Measurements from ENCODE around the gene MMP24.

DNA sequence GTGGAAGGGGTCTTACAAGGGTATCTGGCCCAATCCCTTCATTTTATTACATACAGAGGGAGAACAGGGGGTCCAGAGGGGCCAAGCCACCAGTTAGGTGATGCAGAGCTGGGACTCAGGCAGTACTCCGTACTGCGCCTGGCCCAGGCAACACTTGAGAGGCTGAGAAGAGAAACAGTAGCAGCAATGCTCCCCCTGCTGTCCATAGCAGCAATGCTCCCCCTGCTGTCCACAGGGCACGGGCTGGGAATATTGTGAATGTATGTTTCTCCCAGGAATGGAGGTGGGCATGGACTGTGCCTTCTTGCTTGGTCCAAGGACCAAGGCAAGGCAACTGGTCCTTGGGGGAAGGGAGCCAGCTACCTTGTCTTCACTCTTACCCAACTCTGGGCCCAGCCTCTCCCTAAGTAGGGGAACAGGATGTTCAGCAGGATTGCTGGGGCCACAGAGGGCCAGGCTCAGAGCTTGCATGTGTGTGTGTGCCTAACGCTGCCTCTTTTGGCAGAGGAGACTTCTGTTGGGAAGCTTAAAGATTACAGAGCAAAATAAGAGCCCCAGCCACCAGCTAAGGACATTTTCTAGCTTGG lies 80.5 kb downstream of the MMP24 start:
- TF ChIP-seq NFIC (IDR thresholded peaks at IDR 0.05; ENCODE audit: borderline replicate concordance): no peak
- TF ChIP-seq EZH2phosphoT487 (IDR thresholded peaks at IDR 0.05; ENCODE audit: borderline replicate concordance, low read depth): no peak
- TF ChIP-seq GATA2 (CRISPR knock-in tag; IDR thresholded peaks at IDR 0.05): no peak
- TF ChIP-seq, protein P1, sequence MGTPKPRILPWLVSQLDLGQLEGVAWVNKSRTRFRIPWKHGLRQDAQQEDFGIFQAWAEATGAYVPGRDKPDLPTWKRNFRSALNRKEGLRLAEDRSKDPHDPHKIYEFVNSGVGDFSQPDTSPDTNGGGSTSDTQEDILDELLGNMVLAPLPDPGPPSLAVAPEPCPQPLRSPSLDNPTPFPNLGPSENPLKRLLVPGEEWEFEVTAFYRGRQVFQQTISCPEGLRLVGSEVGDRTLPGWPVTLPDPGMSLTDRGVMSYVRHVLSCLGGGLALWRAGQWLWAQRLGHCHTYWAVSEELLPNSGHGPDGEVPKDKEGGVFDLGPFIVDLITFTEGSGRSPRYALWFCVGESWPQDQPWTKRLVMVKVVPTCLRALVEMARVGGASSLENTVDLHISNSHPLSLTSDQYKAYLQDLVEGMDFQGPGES (IDR thresholded peaks at IDR 0.05; ENCODE audit: low read depth, low read length): no peak
- TF ChIP-seq TAF1 (IDR thresholded peaks at IDR 0.05; ENCODE audit: borderline replicate concordance, low read depth, low read length): no peak
- TF ChIP-seq GABPA (IDR thresholded peaks at IDR 0.05; ENCODE audit: low read depth): no peak
- TF ChIP-seq, protein P2, sequence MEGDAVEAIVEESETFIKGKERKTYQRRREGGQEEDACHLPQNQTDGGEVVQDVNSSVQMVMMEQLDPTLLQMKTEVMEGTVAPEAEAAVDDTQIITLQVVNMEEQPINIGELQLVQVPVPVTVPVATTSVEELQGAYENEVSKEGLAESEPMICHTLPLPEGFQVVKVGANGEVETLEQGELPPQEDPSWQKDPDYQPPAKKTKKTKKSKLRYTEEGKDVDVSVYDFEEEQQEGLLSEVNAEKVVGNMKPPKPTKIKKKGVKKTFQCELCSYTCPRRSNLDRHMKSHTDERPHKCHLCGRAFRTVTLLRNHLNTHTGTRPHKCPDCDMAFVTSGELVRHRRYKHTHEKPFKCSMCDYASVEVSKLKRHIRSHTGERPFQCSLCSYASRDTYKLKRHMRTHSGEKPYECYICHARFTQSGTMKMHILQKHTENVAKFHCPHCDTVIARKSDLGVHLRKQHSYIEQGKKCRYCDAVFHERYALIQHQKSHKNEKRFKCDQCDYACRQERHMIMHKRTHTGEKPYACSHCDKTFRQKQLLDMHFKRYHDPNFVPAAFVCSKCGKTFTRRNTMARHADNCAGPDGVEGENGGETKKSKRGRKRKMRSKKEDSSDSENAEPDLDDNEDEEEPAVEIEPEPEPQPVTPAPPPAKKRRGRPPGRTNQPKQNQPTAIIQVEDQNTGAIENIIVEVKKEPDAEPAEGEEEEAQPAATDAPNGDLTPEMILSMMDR (IDR thresholded peaks at IDR 0.05): peak; percentile 73
- no peak for TF ChIP-seq MXI1 (IDR thresholded peaks at IDR 0.05; ENCODE audit: low read depth, low read length)
- TF ChIP-seq, protein P3, sequence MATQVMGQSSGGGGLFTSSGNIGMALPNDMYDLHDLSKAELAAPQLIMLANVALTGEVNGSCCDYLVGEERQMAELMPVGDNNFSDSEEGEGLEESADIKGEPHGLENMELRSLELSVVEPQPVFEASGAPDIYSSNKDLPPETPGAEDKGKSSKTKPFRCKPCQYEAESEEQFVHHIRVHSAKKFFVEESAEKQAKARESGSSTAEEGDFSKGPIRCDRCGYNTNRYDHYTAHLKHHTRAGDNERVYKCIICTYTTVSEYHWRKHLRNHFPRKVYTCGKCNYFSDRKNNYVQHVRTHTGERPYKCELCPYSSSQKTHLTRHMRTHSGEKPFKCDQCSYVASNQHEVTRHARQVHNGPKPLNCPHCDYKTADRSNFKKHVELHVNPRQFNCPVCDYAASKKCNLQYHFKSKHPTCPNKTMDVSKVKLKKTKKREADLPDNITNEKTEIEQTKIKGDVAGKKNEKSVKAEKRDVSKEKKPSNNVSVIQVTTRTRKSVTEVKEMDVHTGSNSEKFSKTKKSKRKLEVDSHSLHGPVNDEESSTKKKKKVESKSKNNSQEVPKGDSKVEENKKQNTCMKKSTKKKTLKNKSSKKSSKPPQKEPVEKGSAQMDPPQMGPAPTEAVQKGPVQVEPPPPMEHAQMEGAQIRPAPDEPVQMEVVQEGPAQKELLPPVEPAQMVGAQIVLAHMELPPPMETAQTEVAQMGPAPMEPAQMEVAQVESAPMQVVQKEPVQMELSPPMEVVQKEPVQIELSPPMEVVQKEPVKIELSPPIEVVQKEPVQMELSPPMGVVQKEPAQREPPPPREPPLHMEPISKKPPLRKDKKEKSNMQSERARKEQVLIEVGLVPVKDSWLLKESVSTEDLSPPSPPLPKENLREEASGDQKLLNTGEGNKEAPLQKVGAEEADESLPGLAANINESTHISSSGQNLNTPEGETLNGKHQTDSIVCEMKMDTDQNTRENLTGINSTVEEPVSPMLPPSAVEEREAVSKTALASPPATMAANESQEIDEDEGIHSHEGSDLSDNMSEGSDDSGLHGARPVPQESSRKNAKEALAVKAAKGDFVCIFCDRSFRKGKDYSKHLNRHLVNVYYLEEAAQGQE (IDR thresholded peaks at IDR 0.05; ENCODE audit: low read depth, low read length): no peak
- TF ChIP-seq RXRA (IDR thresholded peaks at IDR 0.05; ENCODE audit: borderline replicate concordance, low read depth): no peak

All from SK-N-SH (cell line).